GM18867 (cell line): Measurements from ENCODE around the gene SRRM5.
"Not testable (repeated sequence)": the region's sequence is repeated elsewhere in the genome, so short reads cannot be mapped to it uniquely, and the experiment has no call there.

Experiments used
- ATAC-seq: cut with Tn5 transposase; IDR thresholded peaks from one replicate; pipeline ENCODE4 v1.9.1; 2021; ENCODE audit warnings: mild to moderate bottlenecking, moderate library complexity; ENCODE audit not compliant: unreplicated experiment

SRRM5 gene

DNA sequence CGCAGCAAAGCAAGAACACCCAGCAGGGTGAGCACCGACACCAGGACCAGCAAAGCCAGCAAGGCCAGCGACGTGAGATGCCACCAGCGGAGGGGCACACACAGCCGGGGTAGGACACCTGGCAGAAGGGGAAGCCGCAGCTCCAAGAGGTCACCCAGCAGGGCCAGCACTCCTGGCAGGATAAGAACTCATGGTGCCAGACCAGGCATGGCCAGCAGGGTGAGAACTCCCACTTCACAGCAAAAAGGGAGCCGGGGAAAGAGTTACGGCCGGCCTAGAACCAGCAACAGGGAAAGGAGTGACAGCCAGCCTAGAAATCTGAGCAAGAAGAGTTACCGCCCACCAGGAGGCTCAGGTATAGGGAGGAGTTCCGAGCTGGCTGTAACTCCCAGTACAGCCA lies 486 bp downstream of the SRRM5 start:
- ATAC-seq: no peak

DNA sequence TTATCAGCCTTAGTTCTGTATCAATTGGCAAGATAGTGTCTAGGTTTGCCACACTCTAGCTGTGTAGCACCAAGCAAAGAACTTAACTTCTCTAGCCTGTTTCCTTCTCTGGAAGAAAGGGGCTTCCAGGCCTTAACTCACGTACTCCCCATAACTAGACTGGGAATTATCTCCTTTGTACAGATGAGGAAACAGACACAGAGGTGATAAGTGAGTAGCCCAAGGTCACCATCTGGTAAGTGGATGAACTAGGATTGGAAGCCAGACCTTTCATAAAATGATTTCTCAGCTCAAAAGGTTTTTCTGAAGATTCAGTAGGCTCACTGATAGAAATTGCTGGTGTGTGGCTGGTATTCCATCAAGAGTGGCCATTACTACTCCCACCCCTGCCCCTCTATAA lies 4.4 kb downstream of the SRRM5 start:
- ATAC-seq: no peak

DNA sequence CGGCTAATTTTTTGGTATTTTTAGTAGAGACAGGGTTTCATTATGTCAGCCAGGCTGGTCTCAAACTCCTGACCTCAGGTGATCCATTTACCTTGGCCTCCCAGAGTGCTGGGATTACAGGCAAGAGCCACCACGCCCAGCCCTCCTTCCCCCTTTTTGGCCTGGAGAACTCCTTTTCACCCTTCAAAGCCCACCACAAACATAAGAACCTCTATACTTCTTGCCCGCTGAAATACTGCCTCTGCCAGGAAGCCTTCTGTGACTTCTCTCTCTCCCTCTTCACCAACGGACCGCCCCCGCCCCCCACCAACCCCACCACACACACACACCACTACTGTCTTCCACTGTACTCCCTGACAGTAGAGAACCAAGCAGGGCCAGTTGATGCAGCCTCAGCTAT lies 5.1 kb downstream of the SRRM5 start:
- no peak for ATAC-seq

- ATAC-seq: peak; percentile 15
These were observed 7.0 kb downstream of the SRRM5 start for GRCh38 chr19:43618921-43619261.

GRCh38 chr19:43619262-43620060 lies 7.6 kb downstream of the SRRM5 start, which contains the start of gene ZNF428:
Gene ZNF428, minus strand, starts transcription at chr19:43619629. Its CDS starts 5,325 bp downstream, at chr19:43614304.
- ATAC-seq: peak; percentile 81

DNA sequence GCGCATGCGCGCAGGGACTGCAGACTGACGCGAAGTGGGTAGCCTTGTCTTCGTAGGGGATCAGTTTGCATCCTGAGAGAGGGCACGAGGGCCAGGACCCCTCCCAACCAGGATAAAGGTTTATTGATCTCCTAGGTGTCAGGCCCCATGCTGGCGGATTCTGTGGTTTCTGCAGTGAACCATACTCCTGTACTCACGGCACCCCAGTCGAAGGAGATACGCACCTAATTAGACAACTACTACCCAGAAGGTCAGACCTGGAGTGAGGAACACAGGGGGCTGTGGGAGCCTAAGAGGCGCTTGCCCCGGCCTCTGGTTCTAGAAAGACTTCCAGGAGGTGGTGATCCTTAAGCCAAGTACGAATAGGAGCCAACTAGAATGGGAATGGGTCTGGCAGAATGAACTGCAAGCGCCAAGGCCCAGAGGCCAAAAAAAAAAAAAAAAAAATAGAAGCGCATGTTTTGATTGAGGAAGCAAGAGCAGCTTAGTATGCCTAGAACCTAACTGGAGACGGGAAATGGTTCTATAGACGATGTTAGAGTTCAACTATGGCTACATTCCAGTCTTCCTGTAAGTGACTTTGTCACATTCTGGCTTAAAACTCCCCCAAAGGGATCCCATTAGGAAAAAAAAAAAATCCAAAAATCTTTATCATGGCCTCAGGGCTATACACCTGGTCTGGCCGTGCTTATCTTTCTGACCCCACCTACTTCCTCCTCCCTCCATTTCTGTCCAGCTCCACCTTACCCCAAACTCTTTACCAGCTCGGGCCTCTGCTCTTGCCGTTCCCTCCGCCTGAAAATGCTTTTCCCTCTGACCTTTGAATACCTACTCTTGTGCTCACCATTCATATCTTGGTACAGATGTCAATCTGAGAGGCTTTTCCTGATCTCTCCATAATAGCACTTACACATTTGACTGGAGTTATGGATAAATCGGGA lies 8.4 kb downstream of the SRRM5 start:
- ATAC-seq: no peak

DNA sequence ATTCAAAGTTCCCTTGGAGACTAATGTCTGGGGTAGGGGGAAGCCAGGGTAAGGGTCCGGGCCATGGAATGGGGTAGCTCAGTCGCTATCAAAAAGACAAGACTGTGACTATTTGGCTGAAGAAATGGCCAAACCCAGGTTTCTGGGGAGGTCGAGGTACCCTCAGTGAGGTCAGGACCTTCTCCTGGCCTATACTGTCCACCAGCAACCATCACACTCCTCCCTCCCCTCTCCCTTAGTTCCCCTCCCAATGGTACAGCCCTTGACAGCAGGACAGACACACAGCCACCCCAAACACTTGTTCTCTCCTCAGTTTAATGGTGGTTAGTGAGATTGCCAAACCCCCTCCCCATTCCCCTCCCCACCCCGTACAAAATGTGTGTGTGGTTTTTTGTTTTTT lies 10.2 kb downstream of the SRRM5 start:
- ATAC-seq: no peak

DNA sequence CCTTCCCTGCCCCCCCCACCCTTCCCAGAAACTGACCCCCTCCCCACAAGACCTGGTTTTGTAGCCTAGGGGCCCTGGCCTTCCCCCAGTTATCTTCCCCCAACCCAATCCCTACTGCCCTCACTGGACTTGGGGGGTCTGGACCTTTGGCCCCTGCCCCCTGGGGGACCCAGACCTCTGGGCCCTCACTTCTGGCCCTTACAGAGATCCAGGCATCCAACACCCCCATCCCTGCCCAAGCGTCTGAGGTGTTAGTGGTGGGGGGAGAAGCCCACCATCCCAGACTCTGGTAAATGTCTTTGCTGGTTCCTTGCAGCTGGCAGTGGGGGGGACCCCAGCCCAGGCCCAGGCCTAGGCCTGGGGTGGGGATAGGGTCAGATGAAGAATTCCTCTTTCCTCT lies 11.1 kb downstream of the SRRM5 start:
- no peak for ATAC-seq

GRCh38 chr19:43623889-43624670 lies 12.2 kb downstream of the SRRM5 start:
- no peak for ATAC-seq

DNA sequence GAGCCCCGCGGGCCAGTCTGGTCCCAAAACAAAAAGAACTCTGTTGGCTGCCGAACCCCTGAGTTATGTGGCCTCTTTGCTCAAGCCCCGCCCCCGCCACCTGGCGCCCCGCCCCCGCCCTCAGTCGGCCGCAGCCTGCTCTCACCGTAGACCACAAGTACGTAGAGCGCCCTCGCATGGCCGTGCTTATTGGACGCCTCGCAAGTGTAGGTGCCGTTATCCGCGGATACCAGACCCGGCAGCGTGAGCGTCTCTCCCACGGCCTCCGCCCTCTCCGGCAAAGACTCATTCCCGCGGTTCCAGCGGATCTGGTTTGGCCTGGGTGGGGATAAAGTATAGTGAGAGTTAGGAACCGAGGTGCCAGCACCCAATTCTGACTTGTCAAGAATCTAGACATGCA lies 13.0 kb downstream of the SRRM5 start:
- ATAC-seq: no peak

- ATAC-seq: no peak
These were observed 14.2 kb downstream of the SRRM5 start for GRCh38 chr19:43625918-43626579.

DNA sequence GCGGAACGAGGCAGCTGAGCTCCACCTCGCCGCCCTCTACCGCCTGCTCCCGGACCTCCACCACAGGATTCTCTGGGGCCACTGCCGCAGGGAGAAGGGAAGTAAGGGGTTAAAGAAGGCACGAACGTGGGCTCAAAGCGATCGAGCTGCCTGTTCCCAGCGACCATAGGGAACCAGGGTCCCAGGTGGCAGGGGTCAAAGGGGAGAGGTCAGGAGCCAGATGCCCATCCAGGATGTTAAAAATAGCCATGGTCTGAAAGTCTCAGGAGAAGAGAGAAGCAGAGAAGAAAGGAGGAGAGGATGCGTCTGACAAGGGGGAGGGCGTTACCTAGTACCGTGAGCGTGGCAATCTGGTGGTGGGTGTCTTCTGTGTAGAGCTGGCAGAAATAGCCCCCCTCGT lies 14.9 kb downstream of the SRRM5 start:
- no peak for ATAC-seq

DNA sequence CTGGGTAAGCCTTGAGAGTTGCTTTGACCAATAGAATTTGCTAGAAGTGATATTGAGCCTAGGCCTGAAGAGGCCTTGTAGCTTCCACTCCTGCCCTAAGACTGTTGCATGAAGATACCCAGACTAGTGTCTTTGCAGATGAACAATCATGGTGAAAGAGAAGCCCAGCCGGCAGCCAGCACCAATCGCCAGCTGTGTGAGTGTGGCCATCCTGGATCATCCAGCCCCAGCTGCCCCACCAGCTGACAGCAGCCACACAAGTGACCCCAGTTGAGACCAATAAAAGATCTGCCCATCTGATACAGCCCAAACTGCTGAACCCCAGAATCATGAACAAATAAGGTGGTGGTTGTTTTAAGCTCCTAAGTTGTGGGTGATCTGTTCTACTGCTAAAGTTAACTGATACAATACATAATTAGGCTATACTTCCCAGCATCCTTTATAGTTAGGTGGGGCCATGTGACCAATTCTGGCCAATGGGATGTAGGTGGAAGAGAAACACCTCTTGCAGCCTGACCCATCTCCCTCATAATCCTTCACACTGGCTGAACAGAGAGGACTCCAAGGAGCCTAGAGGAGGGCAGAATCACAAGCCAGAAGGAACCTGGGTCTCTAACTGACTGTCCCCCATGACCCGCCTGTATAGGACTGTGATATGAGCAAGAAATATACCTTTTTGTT lies 16.9 kb downstream of the SRRM5 start:
- no peak for ATAC-seq

- ATAC-seq: no peak
These were observed 19.6 kb downstream of the SRRM5 start for GRCh38 chr19:43631491-43631890.

- no peak for ATAC-seq
These were observed 21.6 kb downstream of the SRRM5 start for GRCh38 chr19:43633520-43633919.

DNA sequence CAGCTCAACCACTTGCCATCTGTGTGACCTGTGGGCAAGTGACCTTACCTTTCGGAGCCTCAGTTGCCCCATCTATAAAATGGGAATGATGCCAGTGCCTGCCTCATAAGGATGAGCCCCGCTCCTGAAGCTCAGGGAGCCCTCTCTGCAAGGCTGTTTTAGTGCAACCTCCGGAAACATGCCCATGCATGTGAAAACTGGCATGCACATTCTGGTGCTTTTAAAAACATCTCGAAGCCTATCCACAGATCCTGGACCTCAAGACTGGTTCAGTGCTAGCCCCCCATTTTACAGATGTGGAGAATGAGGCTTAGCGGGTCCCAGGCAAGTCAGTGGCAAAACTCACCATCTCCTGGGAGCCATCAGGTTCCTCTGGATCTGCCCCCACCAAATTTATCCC lies 22.2 kb downstream of the SRRM5 start:
- no peak for ATAC-seq

GRCh38 chr19:43634506-43634871 lies 22.6 kb downstream of the SRRM5 start:
- ATAC-seq: no peak

- no peak for ATAC-seq
These were observed 23.1 kb downstream of the SRRM5 start for GRCh38 chr19:43634872-43635560.

DNA sequence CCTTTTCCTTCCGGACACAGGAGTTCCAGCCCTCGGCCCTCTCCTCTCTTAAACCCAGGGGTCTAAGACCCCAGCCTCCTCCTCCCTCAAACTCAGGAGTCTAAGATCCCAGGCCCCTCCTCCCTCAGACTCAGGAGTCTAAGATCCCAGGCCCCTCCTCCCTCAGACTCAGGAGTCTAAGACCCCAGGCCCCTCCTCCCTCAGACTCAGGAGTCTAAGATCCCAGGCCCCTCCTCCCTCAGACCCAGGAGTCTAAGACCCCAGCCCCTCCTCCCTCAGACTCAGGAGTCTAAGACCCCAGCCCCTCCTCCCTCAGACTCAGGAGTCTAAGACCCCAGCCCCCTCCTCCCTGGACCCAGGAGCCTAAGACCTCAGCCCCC lies 23.7 kb downstream of the SRRM5 start:
- ATAC-seq: not testable (repeated sequence)
